ENCODE results near the gene SGO2.

The SGO2 gene

DNA sequence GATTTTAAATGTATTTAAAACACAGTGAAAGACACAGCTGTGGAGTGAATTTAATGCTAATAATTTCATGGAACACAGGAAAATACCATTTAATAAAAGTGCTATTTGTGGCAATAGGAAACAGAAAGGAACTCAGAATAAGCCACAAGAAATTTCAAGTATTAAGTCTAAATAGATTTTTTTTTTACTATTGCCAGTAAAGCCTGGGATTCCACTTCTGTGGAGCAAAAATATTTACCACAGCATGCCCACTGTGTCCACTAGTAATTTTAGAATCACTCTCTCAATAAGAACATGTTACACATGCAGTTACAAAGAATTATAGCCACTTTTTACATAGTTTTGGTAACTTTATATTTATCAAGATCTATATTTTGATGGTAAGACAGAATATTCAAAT lies 33.4 kb upstream of the SGO2 start:
- Histone ChIP-seq H4K20me1 (no peaks in the 10 kb centered on the region), H3K4me3 (no peak overlapping the region), H3K4me2 (no peak overlapping the region), H3K9ac (no peak overlapping the region), H3K9me3 (no peaks in the 10 kb centered on the region), H3K27me3 (no peaks in the 10 kb centered on the region), H3K36me3 (peaks cover 63% of the 10 kb centered on the region), H3K27ac (no peak overlapping the region), H3K4me1 (no peaks in the 10 kb centered on the region)
- no peak for TF ChIP-seq Cebpa-rat (IDR thresholded peaks at IDR 0.05)

DNA sequence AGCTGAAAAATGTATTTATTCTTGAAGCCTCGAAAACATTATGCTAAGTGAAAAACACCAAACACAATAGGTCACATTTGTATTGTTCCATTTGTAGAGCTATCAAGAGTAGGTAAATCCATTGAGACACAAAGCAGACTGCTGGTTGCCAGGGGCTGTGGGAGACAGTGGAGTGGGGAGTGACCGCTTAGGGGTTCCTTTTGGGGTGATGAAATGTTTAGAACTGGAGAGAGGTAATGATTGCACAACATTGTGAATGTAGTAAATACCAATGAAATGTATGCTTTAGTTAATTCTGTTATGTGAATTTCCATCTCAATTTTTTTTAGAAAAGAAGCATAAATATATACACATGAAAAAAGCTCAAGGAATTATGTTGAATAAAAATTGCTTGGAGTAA lies 32.0 kb upstream of the SGO2 start:
- no peak overlapping the region for H3K9ac ChIP-seq
- H3K4me3 ChIP-seq, result no peak overlapping the region
- H4K20me1 ChIP-seq, result no peaks in the 10 kb centered on the region
- peaks cover 73% of the 10 kb centered on the region for H3K36me3 ChIP-seq
- no peaks in the 10 kb centered on the region for H3K9me3 ChIP-seq
- H3K27me3 ChIP-seq, result no peaks in the 10 kb centered on the region
- H3K27ac ChIP-seq, result no peak overlapping the region
- H3K4me1 ChIP-seq, result no peaks in the 10 kb centered on the region
- H3K4me2 ChIP-seq, result no peak overlapping the region
- TF ChIP-seq Cebpa-rat (IDR thresholded peaks at IDR 0.05), result no peak; the same call in 1 of the 2 replicates

GRCh38 chr2:200496696-200497095 lies 29.3 kb upstream of the SGO2 start:
- Histone ChIP-seq H3K27me3 (no peaks in the 10 kb centered on the region), H3K4me1 (no peaks in the 10 kb centered on the region), H3K36me3 (peaks cover 49% of the 10 kb centered on the region), H3K4me2 (no peak overlapping the region), H3K9me3 (no peaks in the 10 kb centered on the region), H3K9ac (no peak overlapping the region), H3K4me3 (no peak overlapping the region), H3K27ac (no peak overlapping the region), H4K20me1 (no peaks in the 10 kb centered on the region)
- no peak for TF ChIP-seq Cebpa-rat (IDR thresholded peaks at IDR 0.05)

DNA sequence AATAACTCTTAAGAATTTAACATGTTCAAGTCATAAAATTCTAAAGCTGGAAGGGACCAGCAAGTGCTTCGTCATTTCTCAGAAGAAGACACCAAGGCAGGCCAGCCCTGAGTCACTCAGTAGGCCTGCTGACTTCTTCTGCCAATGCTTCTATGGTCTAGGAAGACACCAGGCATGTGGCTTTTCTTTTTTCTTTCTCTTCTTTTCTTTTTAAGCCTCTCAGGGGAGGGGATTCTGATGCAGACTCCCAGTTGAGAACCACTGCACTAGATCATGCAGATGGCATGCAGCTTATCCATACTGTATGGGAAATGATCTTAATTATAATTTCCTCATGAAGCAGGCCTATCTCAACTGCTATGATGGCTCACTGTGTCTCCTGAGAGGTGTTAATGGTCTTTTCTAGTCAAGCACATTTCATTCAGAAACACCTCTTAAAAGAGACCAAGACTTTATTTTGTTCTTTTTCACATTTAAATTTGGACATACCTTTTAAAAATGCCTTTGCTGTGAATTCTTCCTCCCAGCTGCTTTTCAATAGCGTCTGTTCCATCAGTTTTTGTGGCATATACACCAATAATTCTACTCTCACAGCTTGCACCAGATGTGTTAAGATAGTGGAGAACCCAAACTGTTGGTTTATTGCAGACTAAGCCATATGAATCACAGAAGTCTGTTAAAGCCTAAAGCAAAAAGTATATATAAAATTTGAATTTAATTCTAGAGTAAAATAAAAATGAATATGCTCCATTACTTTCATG lies 27.4 kb upstream of the SGO2 start:
- Histone ChIP-seq H4K20me1 (no peaks in the 10 kb centered on the region), H3K27ac (no peak overlapping the region), H3K4me3 (no peak overlapping the region), H3K4me1 (no peaks in the 10 kb centered on the region), H3K36me3 (peaks cover 45% of the 10 kb centered on the region), H3K9me3 (peaks cover 10% of the 10 kb centered on the region), H3K9ac (no peak overlapping the region), H3K27me3 (no peaks in the 10 kb centered on the region), H3K4me2 (no peak overlapping the region)
- TF ChIP-seq Cebpa-rat (IDR thresholded peaks at IDR 0.05), result no peak

DNA sequence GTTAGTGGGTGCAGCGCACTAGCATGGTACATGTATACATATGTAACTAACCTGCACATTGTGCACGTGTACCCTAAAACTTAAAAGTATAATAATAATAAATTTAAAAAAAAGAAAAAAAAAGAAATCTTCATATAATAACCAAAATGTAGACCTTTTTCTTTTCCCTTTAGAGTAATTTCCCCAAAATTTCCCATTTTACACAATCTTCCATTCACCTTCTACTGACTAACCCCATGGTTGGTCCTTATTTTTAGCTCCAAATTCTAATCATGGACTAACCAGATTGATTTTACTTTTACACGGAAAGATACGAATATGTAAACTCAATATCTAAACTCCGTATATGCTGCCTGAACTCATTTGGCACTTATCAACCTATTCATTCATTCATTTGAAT lies 23.8 kb upstream of the SGO2 start:
- TF ChIP-seq Cebpa-rat (IDR thresholded peaks at IDR 0.05), result no peak
- Histone ChIP-seq H3K36me3 (peaks cover 53% of the 10 kb centered on the region), H3K27me3 (no peaks in the 10 kb centered on the region), H4K20me1 (no peaks in the 10 kb centered on the region), H3K9ac (no peak overlapping the region), H3K4me3 (no peak overlapping the region), H3K4me2 (no peak overlapping the region), H3K27ac (no peak overlapping the region), H3K4me1 (no peaks in the 10 kb centered on the region), H3K9me3 (peaks cover 10% of the 10 kb centered on the region)

DNA sequence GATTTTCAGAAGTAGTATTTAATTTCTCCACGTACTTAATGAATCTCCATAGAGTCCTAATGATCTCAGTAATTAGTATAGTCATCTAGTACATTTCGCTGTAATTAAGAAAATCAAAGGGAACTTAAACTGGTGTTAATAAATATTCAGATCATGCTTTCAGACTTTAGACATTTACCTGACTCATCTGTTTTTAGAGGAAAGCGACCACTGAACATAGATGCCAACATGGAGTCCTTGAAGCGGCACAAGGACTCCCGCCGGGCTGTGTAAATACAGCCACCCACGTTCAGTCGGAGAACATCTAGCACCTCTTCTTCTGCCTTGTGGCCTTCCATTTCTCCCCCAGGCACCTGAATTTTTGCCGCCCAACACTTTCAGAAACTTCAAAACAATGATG lies 19.3 kb upstream of the SGO2 start:
- no peaks in the 10 kb centered on the region for H4K20me1 ChIP-seq
- no peak overlapping the region for H3K27ac ChIP-seq
- no peaks in the 10 kb centered on the region for H3K27me3 ChIP-seq
- no peak overlapping the region for H3K4me3 ChIP-seq
- peaks cover 10% of the 10 kb centered on the region for H3K9me3 ChIP-seq
- H3K4me1 ChIP-seq, result peaks cover 13% of the 10 kb centered on the region
- H3K9ac ChIP-seq, result no peak overlapping the region
- H3K36me3 ChIP-seq, result peaks cover 44% of the 10 kb centered on the region
- no peak overlapping the region for H3K4me2 ChIP-seq
- TF ChIP-seq Cebpa-rat (IDR thresholded peaks at IDR 0.05), result no peak

DNA sequence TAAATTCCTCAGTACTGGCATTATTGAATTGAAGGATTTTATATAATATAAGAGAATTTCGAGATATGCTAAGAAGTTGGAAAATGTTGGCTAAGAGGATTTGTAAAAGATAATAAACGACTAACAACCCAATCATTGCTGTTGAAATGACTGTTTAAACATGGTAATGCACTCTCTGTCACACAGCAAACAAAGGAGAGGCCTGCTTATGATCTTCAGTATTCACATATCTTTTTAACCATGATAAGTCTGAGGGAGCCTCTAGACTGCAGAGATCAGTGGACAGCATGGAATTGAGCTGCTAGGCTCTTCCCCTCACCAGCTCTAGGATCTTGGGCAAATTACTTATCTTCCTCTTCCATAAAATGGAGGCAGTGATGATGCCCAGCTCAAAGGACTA lies 18.8 kb upstream of the SGO2 start:
- Histone ChIP-seq H3K4me1 (peaks cover 13% of the 10 kb centered on the region), H3K36me3 (peaks cover 43% of the 10 kb centered on the region), H3K9ac (no peak overlapping the region), H3K9me3 (peaks cover 9% of the 10 kb centered on the region), H3K4me2 (no peak overlapping the region), H4K20me1 (no peaks in the 10 kb centered on the region), H3K4me3 (no peak overlapping the region), H3K27ac (no peak overlapping the region), H3K27me3 (no peaks in the 10 kb centered on the region)
- no peak for TF ChIP-seq Cebpa-rat (IDR thresholded peaks at IDR 0.05)

DNA sequence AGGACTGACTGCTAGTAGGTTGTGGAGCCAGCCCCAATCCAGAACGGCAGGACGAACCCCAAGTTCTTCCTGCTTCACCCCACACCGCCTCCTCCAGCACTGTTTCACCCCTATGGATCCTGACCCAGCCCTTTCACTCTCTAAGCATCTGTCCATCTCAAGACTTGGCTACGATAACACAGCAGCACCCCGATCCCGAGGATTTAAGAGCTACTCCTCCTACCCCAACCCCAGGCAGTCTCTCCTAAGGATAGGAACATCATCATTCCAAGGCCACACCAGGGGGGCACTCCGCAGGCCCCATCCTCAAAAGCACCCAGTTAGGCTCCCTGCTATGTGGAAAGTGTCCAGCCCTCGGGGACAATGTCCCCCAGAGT lies 16.8 kb upstream of the SGO2 start:
- H3K36me3 ChIP-seq, result peaks cover 24% of the 10 kb centered on the region
- H3K4me2 ChIP-seq, result peak overlapping the region; percentile 81
- H3K9me3 ChIP-seq, result no peaks in the 10 kb centered on the region
- H3K27ac ChIP-seq, result peak overlapping the region; percentile 90
- peak overlapping the region; percentile 85 for H3K4me3 ChIP-seq
- H4K20me1 ChIP-seq, result no peaks in the 10 kb centered on the region
- peaks cover 13% of the 10 kb centered on the region for H3K4me1 ChIP-seq
- TF ChIP-seq Cebpa-rat (IDR thresholded peaks at IDR 0.05), result no peak
- H3K9ac ChIP-seq, result peak overlapping the region; percentile 95
- no peaks in the 10 kb centered on the region for H3K27me3 ChIP-seq

DNA sequence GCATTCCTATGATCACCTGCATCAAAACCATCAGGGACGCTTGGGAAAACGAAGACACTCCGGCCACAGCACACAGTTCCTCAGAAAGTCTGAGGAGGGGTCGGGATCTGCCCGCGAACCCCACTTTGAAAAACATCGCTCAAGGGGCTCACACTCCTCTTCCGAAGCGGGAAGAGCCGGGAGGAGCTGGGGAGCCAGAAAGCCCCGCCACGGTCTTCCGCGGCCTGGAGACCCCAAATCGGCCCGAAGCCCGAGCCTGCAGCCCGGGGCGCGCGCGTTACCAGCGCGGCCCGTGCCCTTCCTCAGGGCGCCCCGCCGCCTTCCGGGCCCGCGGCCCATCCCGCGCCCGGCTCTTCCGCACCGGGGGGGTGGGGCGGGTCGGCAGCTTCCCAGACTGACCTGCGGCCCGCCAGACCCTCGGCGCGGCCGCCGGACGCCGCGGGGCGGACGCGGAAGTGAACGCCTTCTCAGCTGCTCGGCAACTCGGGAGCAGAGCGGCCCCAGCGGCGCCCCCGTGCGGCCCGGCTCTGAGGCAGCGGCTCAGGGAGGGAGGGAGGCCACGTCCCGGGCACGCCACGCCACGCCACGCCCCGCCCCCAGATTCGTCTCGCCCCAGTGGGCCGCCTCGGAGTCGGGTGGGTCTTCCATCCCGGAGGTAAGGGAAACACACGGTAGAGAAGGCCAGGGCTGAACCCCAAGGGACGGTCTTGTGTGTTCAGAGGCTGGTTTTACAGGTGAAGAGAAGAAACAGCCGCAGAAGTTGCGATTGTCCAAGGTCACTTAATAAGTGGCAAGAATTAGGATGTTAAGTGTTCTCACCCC lies 16.2 kb upstream of the SGO2 start, which contains the start of gene KCTD18:
KCTD18 (minus strand) TSS at position 457 of the 822 bp plus-strand sequence. CDS start 3,052 bp downstream, outside the sequence.
- H3K9me3 ChIP-seq, result no peaks in the 10 kb centered on the region
- peak within 1 kb of the TSS; percentile 85 for H3K4me3 ChIP-seq
- H3K4me2 ChIP-seq, result peak within 1 kb of the TSS; percentile 81
- peak within 1 kb of the TSS; percentile 95 for H3K9ac ChIP-seq
- H3K27ac ChIP-seq, result peak within 1 kb of the TSS; percentile 90
- peaks cover 13% of the 10 kb centered on the region for H3K4me1 ChIP-seq
- H3K27me3 ChIP-seq, result no peaks in the 10 kb centered on the region
- H3K36me3 ChIP-seq, result peaks cover 18% of the 10 kb centered on the region
- no peak for TF ChIP-seq Cebpa-rat (IDR thresholded peaks at IDR 0.05)
- no peaks in the 10 kb centered on the region for H4K20me1 ChIP-seq

- Histone ChIP-seq H3K4me3 (no peak overlapping the region), H4K20me1 (no peaks in the 10 kb centered on the region), H3K4me2 (no peak overlapping the region), H3K36me3 (no peaks in the 10 kb centered on the region), H3K27me3 (no peaks in the 10 kb centered on the region), H3K9me3 (no peaks in the 10 kb centered on the region), H3K4me1 (0 out of 2 replicates have a peak, but pooled peaks cover 4% of the 10 kb centered on the region), H3K9ac (no peak overlapping the region), H3K27ac (no peak overlapping the region)
- no peak for TF ChIP-seq Cebpa-rat (IDR thresholded peaks at IDR 0.05)
Measured at GRCh38 chr2:200515155-200515554, 10.9 kb upstream of the SGO2 start.

Data from BLaER1 (cell line).